Activated CD8-positive, alpha-beta T cell treated with anti-CD3 and anti-CD28 coated beads for 36 hours (primary cell): ENCODE data around the gene RNU4-1. TPM values are rescaled to one million over a fixed set of nuclear protein-coding genes. Genes with fewer than 3 reads are reported as not detected.
A peak's percentile ranks its signal among the peaks of the same experiment; 100 is the strongest.
"Not testable (repeated sequence)": the region's sequence is repeated elsewhere in the genome, so short reads cannot be mapped to it uniquely, and the experiment has no call there.

Experiments
- ATAC-seq: fragments of 200-7000 bp; cut with Tn5 transposase; one replicate; pipeline ENCODE4 v1.10.0; 2021; ENCODE audit warnings: mild to moderate bottlenecking, moderate library complexity
- CTCF ChIA-PET: fragments of 350-600 bp; sonication (Branson Sonifier 250); formaldehyde crosslinking; loops from one replicate; lab custom pipeline; 2021; ENCODE audit warnings: antibody characterized with exemption; lab: Charles Lee
- POLR2A ChIA-PET: fragments of 350-600 bp; sonication (Branson Sonifier 250); formaldehyde crosslinking; loops from one replicate; lab custom pipeline; 2021; ENCODE audit warnings: antibody characterized with exemption; lab: Charles Lee
- DNase-seq: peaks from one replicate; pipeline ENCODE4 v3.0.0-alpha.2; 2020
- H3K27ac Mint-ChIP-seq: one replicate; pipeline ENCODE4 v1.8.0; 2021; ENCODE audit warnings: mild to moderate bottlenecking, mixed read lengths
- H3K27me3 Mint-ChIP-seq: one replicate; pipeline ENCODE4 v1.8.0; 2021; ENCODE audit warnings: mixed read lengths
- H3K36me3 Mint-ChIP-seq: one replicate; pipeline ENCODE4 v1.8.0; 2021; ENCODE audit warnings: low read depth, mixed read lengths
- H3K4me1 Mint-ChIP-seq: one replicate; pipeline ENCODE4 v1.8.0; 2021; ENCODE audit warnings: low read depth, mixed read lengths
- H3K4me3 Mint-ChIP-seq: one replicate; pipeline ENCODE4 v1.8.0; 2021; ENCODE audit warnings: mild to moderate bottlenecking, moderate library complexity, mixed read lengths
- H3K9me3 Mint-ChIP-seq: one replicate; pipeline ENCODE4 v1.8.0; 2021; ENCODE audit warnings: mixed read lengths
- intact Hi-C: fragments of 100-400 bp; cut with micrococcal nuclease; formaldehyde crosslinking; loops from one replicate; pipeline ENCODE4 v1.10.0; 2022
- total RNA-seq, 2 experiments: library from RNA; stranded (reverse); gene quantifications; one replicate each; pipeline ENCODE4 v1.2.3, GENCODE V29; 2021
- TF ChIP-seq, protein P1 (sequence below): fragments of 200-600 bp; IDR thresholded peaks from one replicate; pipeline ENCODE4 v1.8.0; 2022; ENCODE audit warnings: antibody characterized with exemption, mild to moderate bottlenecking

Gene RNU4-1
- total RNA-seq, 2 experiments from 2014 or later = 692 to 1,025 TPM

DNA sequence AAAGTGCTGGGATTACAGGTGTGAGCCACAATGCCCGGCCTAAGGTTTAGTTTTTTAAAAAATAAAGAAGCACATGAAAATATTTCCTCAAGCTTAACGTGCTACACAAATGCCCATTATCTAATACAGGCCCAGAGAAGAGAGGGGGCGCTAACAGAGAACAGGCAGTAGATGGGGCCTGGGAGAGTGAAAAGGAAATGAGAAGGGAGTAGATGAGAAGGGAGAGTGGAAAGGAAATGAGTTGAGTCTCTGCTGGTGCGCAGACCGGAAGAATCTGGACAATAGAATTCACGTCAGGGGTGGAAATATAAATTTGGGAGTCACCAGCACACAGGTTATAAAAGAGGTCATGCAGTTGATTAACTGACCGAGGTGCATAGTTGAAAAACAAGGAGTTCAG is 38.2 kb downstream of the RNU4-1 start:
- POLR2A ChIA-PET = interaction anchor here (0.7 to 11.7 kb wide), 5 partner anchors 9 to 90 kb away, joined by 3 to 136 read pairs (median 3); partner anchors contain the start of genes PXN, RNU4-1 and RNU4-2
- ATAC-seq (no peak), DNase-seq (no peak)
- Mint-ChIP-seq H3K9me3 (no peaks in the 10 kb centered on the region), H3K27me3 (no peaks in the 10 kb centered on the region), H3K27ac (peak overlapping the region; percentile 36), H3K4me3 (no peak overlapping the region), H3K36me3 (peaks cover 11% of the 10 kb centered on the region), H3K4me1 (peaks cover 81% of the 10 kb centered on the region)
- intact Hi-C loops = no loop called here
- TF ChIP-seq, protein P1, sequence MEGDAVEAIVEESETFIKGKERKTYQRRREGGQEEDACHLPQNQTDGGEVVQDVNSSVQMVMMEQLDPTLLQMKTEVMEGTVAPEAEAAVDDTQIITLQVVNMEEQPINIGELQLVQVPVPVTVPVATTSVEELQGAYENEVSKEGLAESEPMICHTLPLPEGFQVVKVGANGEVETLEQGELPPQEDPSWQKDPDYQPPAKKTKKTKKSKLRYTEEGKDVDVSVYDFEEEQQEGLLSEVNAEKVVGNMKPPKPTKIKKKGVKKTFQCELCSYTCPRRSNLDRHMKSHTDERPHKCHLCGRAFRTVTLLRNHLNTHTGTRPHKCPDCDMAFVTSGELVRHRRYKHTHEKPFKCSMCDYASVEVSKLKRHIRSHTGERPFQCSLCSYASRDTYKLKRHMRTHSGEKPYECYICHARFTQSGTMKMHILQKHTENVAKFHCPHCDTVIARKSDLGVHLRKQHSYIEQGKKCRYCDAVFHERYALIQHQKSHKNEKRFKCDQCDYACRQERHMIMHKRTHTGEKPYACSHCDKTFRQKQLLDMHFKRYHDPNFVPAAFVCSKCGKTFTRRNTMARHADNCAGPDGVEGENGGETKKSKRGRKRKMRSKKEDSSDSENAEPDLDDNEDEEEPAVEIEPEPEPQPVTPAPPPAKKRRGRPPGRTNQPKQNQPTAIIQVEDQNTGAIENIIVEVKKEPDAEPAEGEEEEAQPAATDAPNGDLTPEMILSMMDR = no peak
- CTCF ChIA-PET = interaction anchor here (0.6 to 25.9 kb wide), 7 partner anchors 8 to 214 kb away, joined by 3 to 749 read pairs (median 4); partner anchors contain the start of gene PXN

DNA sequence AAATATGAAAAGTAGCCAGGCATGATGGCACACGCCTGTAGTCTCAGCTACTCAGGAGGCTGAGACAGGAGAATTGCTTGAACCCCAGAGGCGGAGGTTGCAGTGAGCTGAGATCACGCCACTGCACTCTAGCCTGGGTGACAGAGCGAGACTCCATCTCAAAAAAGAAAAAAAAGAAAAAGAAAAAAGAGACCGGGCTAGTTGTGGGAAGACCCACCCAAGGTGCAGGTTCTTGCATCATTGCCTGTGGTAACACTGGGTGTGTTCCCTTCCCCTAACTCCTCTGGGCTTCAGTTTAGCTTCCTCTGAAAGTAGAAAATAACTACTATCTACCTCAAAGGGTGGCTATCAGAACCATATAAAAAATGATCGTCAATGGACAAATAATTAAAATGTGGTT is 39.7 kb downstream of the RNU4-1 start:
- intact Hi-C loops, H3K27me3 Mint-ChIP-seq, H3K9me3 Mint-ChIP-seq: not testable (repeated sequence)
- Mint-ChIP-seq H3K36me3 (peaks cover 11% of the 10 kb centered on the region), H3K27ac (peak overlapping the region; percentile 94), H3K4me1 (peaks cover 85% of the 10 kb centered on the region), H3K4me3 (peak overlapping the region; percentile 54)
- CTCF ChIA-PET = interaction anchor here (0.7 to 25.9 kb wide), 6 partner anchors 8 to 217 kb away, joined by 3 to 749 read pairs (median 30); partner anchors contain the start of gene PXN
- ATAC-seq (peak; percentile 11), DNase-seq (peak; percentile 48)
- POLR2A ChIA-PET = interaction anchor here (1.4 to 11.7 kb wide), 6 partner anchors 10 to 55 kb away, joined by 3 to 136 read pairs (median 18); partner anchors contain the start of genes PXN, RNU4-1 and RNU4-2

DNA sequence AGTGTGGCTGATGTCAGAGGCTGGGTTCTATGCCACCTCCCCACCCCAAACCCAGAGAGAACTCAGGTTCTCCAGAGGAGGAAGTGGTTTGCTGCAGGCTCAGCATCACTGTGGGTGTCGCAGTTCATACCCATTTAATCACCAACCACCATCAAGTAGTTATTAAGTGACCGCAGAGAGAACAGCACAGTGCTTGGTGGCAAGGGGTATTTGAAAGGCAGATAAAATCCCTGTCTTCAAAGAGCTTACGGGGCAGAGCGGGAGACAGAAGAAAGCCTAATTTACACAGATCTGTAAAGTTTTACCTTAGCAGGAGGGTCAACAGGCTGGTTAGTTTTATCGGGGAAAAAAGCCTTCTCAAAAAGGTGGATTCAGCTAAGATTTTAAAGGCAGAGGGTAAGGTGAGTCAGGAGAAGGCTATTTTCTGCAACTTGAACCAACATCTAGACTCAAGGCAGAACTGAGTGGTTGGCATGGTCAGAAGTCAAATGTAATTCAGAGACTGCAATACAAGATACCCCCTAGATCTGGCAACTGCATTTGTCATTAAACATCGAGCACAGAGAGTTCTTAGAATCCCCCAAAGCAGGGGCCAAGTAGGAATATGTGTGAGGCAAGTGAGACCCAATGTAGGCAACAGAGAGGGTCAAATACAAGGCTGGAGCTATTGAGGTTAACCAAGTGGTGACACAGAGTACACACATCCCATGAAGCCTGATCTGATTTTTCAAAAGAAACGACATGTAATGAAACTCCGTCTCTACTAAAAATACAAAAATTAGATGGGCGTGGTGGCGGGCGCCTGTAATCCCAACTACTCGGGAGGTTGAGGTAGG is 40.7 kb downstream of the RNU4-1 start:
- H3K9me3 Mint-ChIP-seq = no peaks in the 10 kb centered on the region
- H3K4me3 Mint-ChIP-seq = peak overlapping the region; percentile 54
- ATAC-seq (peak; percentile 85), DNase-seq (peak; percentile 87)
- CTCF ChIA-PET = interaction anchor here (0.7 to 25.9 kb wide), 8 partner anchors 9 to 65 kb away, joined by 3 to 749 read pairs (median 6); partner anchors contain the start of genes PXN, RPLP0 and SIRT4
- H3K4me1 Mint-ChIP-seq = peaks cover 84% of the 10 kb centered on the region
- POLR2A ChIA-PET = interaction anchor here (0.6 to 11.7 kb wide), 14 partner anchors 8 to 236 kb away, joined by 3 to 136 read pairs (median 5); partner anchors contain the start of genes PXN, RNU4-1, RNU4-2 and RPLP0
- intact Hi-C loops = loop anchor here (1.0 kb wide), 1 partner anchor 21 kb away; no protein-coding TSS in a partner anchor
- H3K27ac Mint-ChIP-seq = peak overlapping the region; percentile 94
- H3K36me3 Mint-ChIP-seq = peaks cover 14% of the 10 kb centered on the region
- TF ChIP-seq, protein P1 = no peak
- no peaks in the 10 kb centered on the region for H3K27me3 Mint-ChIP-seq

DNA sequence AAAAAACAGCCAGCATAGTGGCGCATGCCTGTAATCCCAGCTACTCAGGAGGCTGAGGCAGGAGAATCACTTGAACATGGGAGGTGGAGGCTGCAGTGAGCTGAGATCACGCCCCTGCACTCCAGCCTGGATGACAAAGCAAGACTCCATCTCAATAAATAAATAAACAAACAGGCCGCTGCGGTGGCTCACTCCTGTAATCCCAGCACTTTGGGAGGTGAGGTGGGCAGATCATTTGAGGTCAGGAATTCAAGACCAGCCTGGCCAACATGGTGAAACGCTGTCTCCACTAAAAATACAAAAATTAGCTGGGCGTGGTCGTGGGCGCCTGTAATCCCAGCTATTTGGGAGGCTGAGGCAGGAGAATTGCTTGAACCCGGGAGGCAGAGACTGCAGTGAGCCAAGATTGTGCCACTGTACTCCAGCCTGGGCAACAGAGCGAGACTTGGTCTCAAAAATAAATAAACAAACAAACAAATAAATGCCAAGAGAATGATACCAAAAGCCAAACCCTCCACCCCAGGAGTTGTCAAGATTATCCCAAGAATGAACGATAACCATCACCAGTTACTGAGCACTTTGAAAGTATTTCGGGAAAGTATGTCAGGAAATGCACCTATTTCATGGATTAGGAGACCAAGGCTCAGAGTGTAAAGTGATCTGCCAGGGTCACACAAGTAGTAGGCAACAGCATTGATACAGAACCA is 41.5 kb downstream of the RNU4-1 start:
- ATAC-seq, H3K9me3 Mint-ChIP-seq, DNase-seq, H3K27me3 Mint-ChIP-seq: not testable (repeated sequence)
- peaks cover 14% of the 10 kb centered on the region for H3K36me3 Mint-ChIP-seq
- peaks cover 80% of the 10 kb centered on the region for H3K4me1 Mint-ChIP-seq
- POLR2A ChIA-PET = interaction anchor here (0.9 to 11.7 kb wide), 15 partner anchors 9 to 51 kb away, joined by 3 to 136 read pairs (median 5); partner anchors contain the start of genes PXN, RNU4-1, RNU4-2 and RPLP0
- intact Hi-C loops = loop anchor here (1.0 kb wide), 1 partner anchor 20 kb away; no protein-coding TSS in a partner anchor
- H3K4me3 Mint-ChIP-seq = peak overlapping the region; percentile 54
- CTCF ChIA-PET = interaction anchor here (0.9 to 25.9 kb wide), 8 partner anchors 10 to 134 kb away, joined by 3 to 749 read pairs (median 10); partner anchors contain the start of genes PXN and SIRT4
- peak overlapping the region; percentile 94 for H3K27ac Mint-ChIP-seq

DNA sequence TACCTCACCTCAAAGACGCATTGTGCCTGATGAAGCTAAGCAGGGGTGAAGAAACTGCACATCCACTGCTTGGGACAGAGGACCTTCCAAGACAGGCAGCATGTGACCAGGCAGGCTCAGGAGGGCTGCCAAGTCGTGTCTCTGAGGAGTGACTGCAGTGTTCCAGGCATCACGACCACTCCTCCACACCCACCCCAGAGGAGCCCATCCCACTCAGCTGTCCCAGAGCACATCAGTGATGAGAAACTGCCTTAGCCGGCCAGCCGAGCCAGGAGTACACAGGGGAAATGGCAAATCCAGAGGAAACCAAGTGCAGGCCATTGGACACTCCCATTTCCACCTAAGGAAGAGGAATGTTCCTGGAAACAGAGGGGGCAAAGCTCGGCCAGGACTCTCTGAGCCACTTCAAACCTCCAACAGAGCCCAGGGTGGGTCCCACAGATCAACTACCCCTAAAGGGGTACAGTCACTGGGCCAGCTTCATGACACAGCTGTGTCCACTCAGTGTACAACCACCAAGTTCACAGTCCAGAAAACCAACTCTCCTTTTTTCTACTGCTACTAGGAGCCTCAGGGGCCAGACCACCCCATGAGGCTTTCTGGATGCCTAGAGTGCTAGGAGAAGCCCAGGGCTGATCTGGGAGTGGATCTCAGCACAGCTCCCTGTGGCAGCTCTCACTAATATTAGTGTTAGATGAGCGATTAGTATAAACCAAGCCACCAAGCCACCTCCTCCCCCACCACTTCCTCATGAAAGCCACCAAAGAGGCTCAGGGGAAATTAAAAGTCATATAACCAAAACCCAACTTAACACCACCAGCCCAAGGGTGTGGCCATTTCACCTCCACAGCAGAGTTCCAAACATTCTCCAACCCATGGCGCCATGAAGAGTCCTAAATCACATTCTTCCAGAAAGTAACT is 42.9 kb downstream of the RNU4-1 start:
- POLR2A ChIA-PET = interaction anchor here (0.6 to 11.7 kb wide), 14 partner anchors 10 to 50 kb away, joined by 3 to 136 read pairs (median 5); partner anchors contain the start of genes PXN, RNU4-1, RNU4-2 and RPLP0
- DNase-seq = peak; percentile 75
- TF ChIP-seq, protein P1 = no peak
- peak overlapping the region; percentile 6 for H3K4me3 Mint-ChIP-seq
- H3K36me3 Mint-ChIP-seq = peaks cover 13% of the 10 kb centered on the region
- H3K4me1 Mint-ChIP-seq = peaks cover 75% of the 10 kb centered on the region
- H3K27me3 Mint-ChIP-seq = no peaks in the 10 kb centered on the region
- CTCF ChIA-PET = interaction anchor here (1.3 to 25.9 kb wide), 6 partner anchors 12 to 133 kb away, joined by 3 to 749 read pairs (median 16); partner anchors contain the start of genes PXN and SIRT4
- peak; percentile 8 for ATAC-seq
- no peaks in the 10 kb centered on the region for H3K9me3 Mint-ChIP-seq
- intact Hi-C loops = no loop called here
- peak overlapping the region; percentile 34 for H3K27ac Mint-ChIP-seq
